Measurements from ENCODE around the gene GRB2. TPM values are rescaled to one million over a fixed set of nuclear protein-coding genes. Genes with fewer than 3 reads are reported as not detected.

GRB2 gene
- total and polyA plus RNA-seq, 2 donors (not counting 1 experiment from before 2014, with no cell fraction given) = 114 to 219 TPM

- peaks cover 100% of the 10 kb centered on the region for H3K79me2 ChIP-seq (ENCODE audit: control insufficient read depth, insufficient read depth, low read length)
- Mint-ChIP-seq H3K27me3 (no peaks in the 10 kb centered on the region), H3K9me3 (ENCODE audit: insufficient read depth) (no peaks in the 10 kb centered on the region), H3K27ac (peak overlapping the region; percentile 8), H3K4me1 (peaks cover 91% of the 10 kb centered on the region), H3K4me3 (peak overlapping the region; percentile 64)
- no peak overlapping the region for H3K4me3 ChIP-seq (ENCODE audit: control extremely low read depth in 1 of 5, extremely low read depth in 1 of 5, insufficient read depth in 1 of 5, low read depth in 2 of 5, low read length in 4 of 5)
- H3K4me1 ChIP-seq (ENCODE audit: control insufficient read depth in 2 of 2, insufficient read depth in 2 of 2, low read length in 2 of 2) = peaks cover 84 to 94% of the 10 kb centered on the region in 2 donors
- no peak for DNase-seq
- intact Hi-C loops (cut with micrococcal nuclease) = loop anchor here (2.0 to 5.0 kb wide), 2 partner anchors 19 to 36 kb away; no protein-coding TSS in a partner anchor
- no peak overlapping the region for H2AFZ ChIP-seq (ENCODE audit: insufficient read depth, low read depth, low read length, poor library complexity, severe bottlenecking)
- ChIA-PET POLR2A (interaction anchor here (0.7 kb wide), 1 partner anchor 101 kb away, joined by 3 read pairs; no protein-coding TSS in a partner anchor), CTCF (interaction anchor here (0.6 to 1.2 kb wide), 3 partner anchors 10 to 35 kb away, joined by 3 to 6 read pairs (median 4); no protein-coding TSS in a partner anchor)
- H3K9ac ChIP-seq (ENCODE audit: low read length) = no peak overlapping the region
- ATAC-seq (ENCODE audit: low read depth) = no peak
- no CpG with 5 or more reads among the region's 6 CpGs for WGBS (ENCODE audit: insufficient coverage)
- H3K27ac ChIP-seq (ENCODE audit: low read length in 2 of 2) = peak overlapping the region in 1 of 2 donors; percentile 70
- H3K9me3 ChIP-seq (ENCODE audit: control extremely low read depth in 1 of 3, control insufficient read depth in 2 of 3, insufficient read depth in 1 of 3, low read length in 2 of 3) = no peaks in the 10 kb centered on the region
- peaks cover 2 to 21% of the 10 kb centered on the region in 2 experiments for H3K36me3 ChIP-seq (replicated peaks in 1 of 2; ENCODE audit: control extremely low read depth in 1 of 2, control insufficient read depth in 1 of 2, extremely low read depth in 1 of 2, insufficient read depth in 2 of 2, low read length in 1 of 2)
- no peaks in the 10 kb centered on the region for H3K27me3 ChIP-seq (replicated peaks in 1 of 4; ENCODE audit: control extremely low read depth in 1 of 4, control insufficient read depth in 3 of 4, insufficient read depth in 4 of 4, low read length in 3 of 4)
- peak overlapping the region; percentile 38 for H3K4me2 ChIP-seq (replicated peaks; ENCODE audit: low read depth, low read length, poor library complexity, severe bottlenecking)
- TF ChIP-seq EZH2 (IDR thresholded peaks at IDR 0.05; ENCODE audit: borderline replicate concordance, insufficient read depth, low read depth, low read length, poor library complexity, severe bottlenecking) = no peak
- TF ChIP-seq CTCF (IDR thresholded peaks at IDR 0.05) = no peak
- peaks cover 84% of the 10 kb centered on the region for H4K20me1 ChIP-seq (ENCODE audit: control insufficient read depth, insufficient read depth, low read length, poor library complexity, severe bottlenecking)
These were observed 39.6 kb downstream of the GRB2 start for GRCh38 chr17:75365931-75366275.

All from B cell (primary cell).